RWPE2 (cell line): ENCODE results near the gene ANXA3.

ENCODE experiments used
- ATAC-seq: fragments of 200-7000 bp; cut with Tn5 transposase; 3 replicates; pipeline ENCODE4 v1.9.1; 2021; ENCODE audit warnings: low read depth
- DNase-seq: peaks from one replicate; pipeline ENCODE4 v3.0.0-alpha.2; 2020; ENCODE audit warnings: low spot score
- H3K27ac ChIP-seq: fragments of 450-650 bp; 2 replicates; pipeline ENCODE4 v1.5.1; 2017; ENCODE audit warnings: mild to moderate bottlenecking; ENCODE audit not compliant: poor library complexity, severe bottlenecking
- H3K27me3 ChIP-seq: fragments of 250-450 bp; sonication (Bioruptor Pico); 2 replicates; pipeline ENCODE4 v1.5.1; 2021; ENCODE audit warnings: mild to moderate bottlenecking, moderate library complexity; ENCODE audit not compliant: insufficient read depth, poor library complexity, severe bottlenecking
- H3K36me3 ChIP-seq: fragments of 250-450 bp; sonication (Bioruptor Pico); 2 replicates; pipeline ENCODE4 v1.5.1; 2020; ENCODE audit warnings: low read depth, mild to moderate bottlenecking, moderate library complexity
- H3K4me1 ChIP-seq: fragments of 250-450 bp; sonication (Bioruptor Pico); 2 replicates; pipeline ENCODE4 v1.5.1; 2021; ENCODE audit warnings: mild to moderate bottlenecking, moderate library complexity; ENCODE audit not compliant: insufficient read depth, poor library complexity, severe bottlenecking
- H3K4me3 ChIP-seq: fragments of 250-450 bp; sonication (Bioruptor Pico); 2 replicates; pipeline ENCODE4 v1.5.1; 2021; ENCODE audit warnings: mild to moderate bottlenecking, moderate library complexity; ENCODE audit not compliant: severe bottlenecking
- H3K9me3 ChIP-seq: fragments of 250-450 bp; sonication (Bioruptor Pico); 2 replicates; pipeline ENCODE4 v1.5.1; 2021; ENCODE audit warnings: mild to moderate bottlenecking, moderate library complexity; ENCODE audit not compliant: severe bottlenecking
- TF ChIP-seq, protein P1 (sequence below): fragments of 450-650 bp; IDR thresholded peaks from one replicate; pipeline ENCODE4 v1.5.1; 2017; ENCODE audit warnings: mild to moderate bottlenecking, moderate library complexity; ENCODE audit not compliant: poor library complexity, severe bottlenecking

Gene ANXA3

DNA sequence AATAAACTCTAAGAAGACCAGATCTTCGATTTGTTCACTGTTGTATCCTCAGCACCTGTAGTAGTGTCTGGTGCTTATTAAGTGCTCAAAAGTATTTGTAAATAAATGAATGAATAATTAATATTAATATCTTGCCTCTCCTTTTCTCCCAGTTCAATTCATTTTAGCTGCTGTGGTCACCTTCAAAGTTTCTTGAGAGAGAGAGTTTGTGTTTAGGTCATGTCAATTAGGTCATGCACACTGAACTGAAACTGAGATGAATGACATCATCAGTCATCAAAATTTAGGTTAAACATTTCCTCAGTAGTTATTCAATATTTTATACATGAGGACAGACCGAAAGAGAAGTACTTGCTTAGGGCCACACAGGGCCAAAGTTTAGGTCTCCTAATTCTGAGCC, 73.5 kb downstream of the ANXA3 start:
- Histone ChIP-seq H3K36me3 (no peaks in the 10 kb centered on the region), H3K4me3 (no peak overlapping the region), H3K9me3 (no peaks in the 10 kb centered on the region), H3K4me1 (peaks cover 9% of the 10 kb centered on the region), H3K27ac (no peak overlapping the region), H3K27me3 (no peaks in the 10 kb centered on the region)
- TF ChIP-seq, protein P1, sequence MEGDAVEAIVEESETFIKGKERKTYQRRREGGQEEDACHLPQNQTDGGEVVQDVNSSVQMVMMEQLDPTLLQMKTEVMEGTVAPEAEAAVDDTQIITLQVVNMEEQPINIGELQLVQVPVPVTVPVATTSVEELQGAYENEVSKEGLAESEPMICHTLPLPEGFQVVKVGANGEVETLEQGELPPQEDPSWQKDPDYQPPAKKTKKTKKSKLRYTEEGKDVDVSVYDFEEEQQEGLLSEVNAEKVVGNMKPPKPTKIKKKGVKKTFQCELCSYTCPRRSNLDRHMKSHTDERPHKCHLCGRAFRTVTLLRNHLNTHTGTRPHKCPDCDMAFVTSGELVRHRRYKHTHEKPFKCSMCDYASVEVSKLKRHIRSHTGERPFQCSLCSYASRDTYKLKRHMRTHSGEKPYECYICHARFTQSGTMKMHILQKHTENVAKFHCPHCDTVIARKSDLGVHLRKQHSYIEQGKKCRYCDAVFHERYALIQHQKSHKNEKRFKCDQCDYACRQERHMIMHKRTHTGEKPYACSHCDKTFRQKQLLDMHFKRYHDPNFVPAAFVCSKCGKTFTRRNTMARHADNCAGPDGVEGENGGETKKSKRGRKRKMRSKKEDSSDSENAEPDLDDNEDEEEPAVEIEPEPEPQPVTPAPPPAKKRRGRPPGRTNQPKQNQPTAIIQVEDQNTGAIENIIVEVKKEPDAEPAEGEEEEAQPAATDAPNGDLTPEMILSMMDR = no peak
- DNase-seq = no peak
- no peak for ATAC-seq

- Histone ChIP-seq H3K27ac (no peak overlapping the region), H3K4me1 (peaks cover 9% of the 10 kb centered on the region), H3K9me3 (no peaks in the 10 kb centered on the region), H3K36me3 (no peaks in the 10 kb centered on the region), H3K4me3 (no peak overlapping the region), H3K27me3 (no peaks in the 10 kb centered on the region)
- TF ChIP-seq, protein P1 = no peak
- ATAC-seq = peak; percentile 86
- DNase-seq = no peak
These were observed 75.7 kb downstream of the ANXA3 start for GRCh38 chr4:78627046-78627965.

DNA sequence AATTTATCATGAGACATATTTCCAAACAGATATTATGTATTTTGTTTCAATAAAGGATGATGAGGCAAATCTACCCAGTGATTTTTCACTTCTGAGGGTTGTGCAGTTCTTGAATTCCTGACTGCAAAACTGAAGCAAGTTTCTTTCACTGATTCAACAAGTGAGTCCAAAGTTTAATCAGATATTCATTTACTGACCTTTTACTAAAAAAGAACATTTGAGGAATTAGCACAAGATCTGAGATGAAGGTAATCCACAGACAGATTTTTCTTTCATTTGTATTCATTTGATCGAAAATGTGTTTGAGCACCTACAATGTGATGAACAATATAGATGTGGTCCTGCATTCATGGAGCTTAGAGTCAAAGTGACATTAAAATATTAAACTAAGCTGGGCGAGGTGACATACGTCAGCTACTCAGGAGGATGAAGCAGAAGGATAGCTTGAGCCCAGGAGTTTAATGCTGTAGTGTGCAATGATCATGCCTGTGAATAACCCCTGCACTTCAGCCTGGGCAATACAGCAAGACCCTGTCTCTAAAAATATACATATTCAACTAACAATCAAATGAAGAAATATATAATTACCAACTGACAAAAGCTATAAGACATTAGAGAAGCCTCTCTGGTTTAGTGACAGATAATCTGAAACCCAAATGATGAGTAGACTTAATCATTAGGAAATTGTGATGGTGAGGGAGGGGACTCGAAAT, 76.6 kb downstream of the ANXA3 start:
- DNase-seq (no peak), ATAC-seq (no peak)
- H3K36me3 ChIP-seq = no peaks in the 10 kb centered on the region
- H3K4me3 ChIP-seq = no peak overlapping the region
- H3K4me1 ChIP-seq = peaks cover 9% of the 10 kb centered on the region
- TF ChIP-seq, protein P1 = no peak
- no peak overlapping the region for H3K27ac ChIP-seq
- H3K9me3 ChIP-seq = no peaks in the 10 kb centered on the region
- no peaks in the 10 kb centered on the region for H3K27me3 ChIP-seq

GRCh38 chr4:78629991-78630541, 78.5 kb downstream of the ANXA3 start:
- DNase-seq = no peak
- no peak for ATAC-seq
- no peak overlapping the region for H3K27ac ChIP-seq

More at GRCh38 chr4:78629991-78630541, 78.5 kb downstream of the ANXA3 start:
- H3K9me3 ChIP-seq = no peaks in the 10 kb centered on the region
- H3K4me3 ChIP-seq = no peak overlapping the region
- H3K4me1 ChIP-seq = peaks cover 9% of the 10 kb centered on the region
- H3K36me3 ChIP-seq = no peaks in the 10 kb centered on the region
- TF ChIP-seq, protein P1 = no peak
- H3K27me3 ChIP-seq = no peaks in the 10 kb centered on the region
